Activated naive CD4-positive, alpha-beta T cell treated with anti-CD3 and anti-CD28 coated beads, Interleukin-2, amount 50 U/mL, for 72 hours (primary cell): ENCODE measurements around the gene ABHD1. TPM values are rescaled to one million over a fixed set of nuclear protein-coding genes. Genes with fewer than 3 reads are reported as not detected.

Source experiments
- ATAC-seq, 2 donors: fragments of 150-1000 bp; cut with Tn5 transposase; 2 replicates each; pipeline ENCODE4 v1.10.0; 2021; ENCODE audit warnings: mild to moderate bottlenecking in 2 of 2, moderate library complexity in 2 of 2
- DNase-seq, 2 donors: peaks; one replicate each; pipeline ENCODE4 v3.0.0; 2021 to 2022; ENCODE audit warnings: low spot score in 2 of 2
- H3K27ac Mint-ChIP-seq, 2 donors: one replicate each; pipeline ENCODE4 v1.8.0; 2022; ENCODE audit warnings: mild to moderate bottlenecking in 2 of 2, mixed read lengths in 2 of 2
- H3K36me3 Mint-ChIP-seq, 2 donors: one replicate each; pipeline ENCODE4 v1.8.0; 2022; ENCODE audit warnings: mixed read lengths in 2 of 2
- H3K9me3 Mint-ChIP-seq, 2 donors: one replicate each; pipeline ENCODE4 v1.8.0; 2022; ENCODE audit warnings: mixed read lengths in 2 of 2
- total RNA-seq, 2 donors: library from RNA; stranded (reverse); gene quantifications; one replicate each; pipeline ENCODE4 v1.2.3, GENCODE V29; 2022

Gene ABHD1
- total RNA-seq, 2 donors from 2014 or later = 0.43 to 0.56 TPM

GRCh38 chr2:27143285-27143684, 19.7 kb downstream of the ABHD1 start:
- Mint-ChIP-seq H3K9me3 (no peaks in the 10 kb centered on the region), H3K27ac (no peak overlapping the region), H3K36me3 (no peaks in the 10 kb centered on the region)
- peak in 1 of 2 donors; percentile 35 for ATAC-seq
- no peak for DNase-seq

GRCh38 chr2:27145682-27146081, 22.1 kb downstream of the ABHD1 start:
- no peak for ATAC-seq
- H3K9me3 Mint-ChIP-seq = no peaks in the 10 kb centered on the region
- no peak overlapping the region for H3K27ac Mint-ChIP-seq
- no peak for DNase-seq
- H3K36me3 Mint-ChIP-seq = no peaks in the 10 kb centered on the region

GRCh38 chr2:27147935-27148334, 24.3 kb downstream of the ABHD1 start:
- ATAC-seq = no peak
- no peak overlapping the region for H3K27ac Mint-ChIP-seq
- H3K36me3 Mint-ChIP-seq = no peaks in the 10 kb centered on the region
- H3K9me3 Mint-ChIP-seq = no peaks in the 10 kb centered on the region
- no peak for DNase-seq

GRCh38 chr2:27148801-27149439, 25.3 kb downstream of the ABHD1 start, which contains the start of gene TCF23:
Gene TCF23 (plus strand): TSS chr2:27149004. CDS start chr2:27149134, 130 bp downstream.
- H3K27ac Mint-ChIP-seq = no peak within 1 kb of the TSS
- DNase-seq (no peak), ATAC-seq (no peak)
- no peaks in the 10 kb centered on the region for H3K9me3 Mint-ChIP-seq
- H3K36me3 Mint-ChIP-seq = no peaks in the 10 kb centered on the region

- no peaks in the 10 kb centered on the region for H3K9me3 Mint-ChIP-seq
- ATAC-seq = no peak
- DNase-seq = no peak
- no peaks in the 10 kb centered on the region for H3K36me3 Mint-ChIP-seq
- peak overlapping the region in 1 of 2 donors; percentile 49 for H3K27ac Mint-ChIP-seq
Observed at GRCh38 chr2:27149570-27150405, 26.2 kb downstream of the ABHD1 start.

- Mint-ChIP-seq H3K27ac (peak overlapping the region in 1 of 2 donors; percentile 49), H3K36me3 (no peaks in the 10 kb centered on the region), H3K9me3 (no peaks in the 10 kb centered on the region)
- ATAC-seq (no peak), DNase-seq (no peak)
Observed at GRCh38 chr2:27150639-27151230, 27.1 kb downstream of the ABHD1 start.

- no peaks in the 10 kb centered on the region for H3K9me3 Mint-ChIP-seq
- DNase-seq (no peak), ATAC-seq (no peak)
- H3K36me3 Mint-ChIP-seq = no peaks in the 10 kb centered on the region
- no peak overlapping the region for H3K27ac Mint-ChIP-seq
Observed at GRCh38 chr2:27152102-27152795, 28.6 kb downstream of the ABHD1 start.

- Mint-ChIP-seq H3K27ac (no peak overlapping the region), H3K36me3 (no peaks in the 10 kb centered on the region), H3K9me3 (no peaks in the 10 kb centered on the region)
- DNase-seq = no peak
- peak; percentile 46 to 64 for ATAC-seq
Observed at GRCh38 chr2:27152796-27153464, 29.3 kb downstream of the ABHD1 start.

- Mint-ChIP-seq H3K27ac (peak overlapping the region in 1 of 2 donors; percentile 19), H3K9me3 (no peaks in the 10 kb centered on the region), H3K36me3 (no peaks in the 10 kb centered on the region)
- no peak for ATAC-seq
- no peak for DNase-seq
Observed at GRCh38 chr2:27154488-27154887, 30.9 kb downstream of the ABHD1 start.

GRCh38 chr2:27155069-27155520, 31.5 kb downstream of the ABHD1 start:
- Mint-ChIP-seq H3K27ac (no peak overlapping the region), H3K36me3 (no peaks in the 10 kb centered on the region), H3K9me3 (no peaks in the 10 kb centered on the region)
- DNase-seq = no peak
- no peak for ATAC-seq

GRCh38 chr2:27158468-27158867, 34.9 kb downstream of the ABHD1 start:
- ATAC-seq = no peak
- H3K9me3 Mint-ChIP-seq = no peaks in the 10 kb centered on the region
- DNase-seq = no peak
- no peaks in the 10 kb centered on the region for H3K36me3 Mint-ChIP-seq
- H3K27ac Mint-ChIP-seq = peak overlapping the region in 1 of 2 donors; percentile 26

GRCh38 chr2:27159271-27159670, 35.7 kb downstream of the ABHD1 start:
- no peaks in the 10 kb centered on the region for H3K9me3 Mint-ChIP-seq
- peak overlapping the region in 1 of 2 donors; percentile 33 for H3K27ac Mint-ChIP-seq
- no peak for ATAC-seq
- no peak for DNase-seq
- H3K36me3 Mint-ChIP-seq = no peaks in the 10 kb centered on the region

- ATAC-seq (no peak), DNase-seq (no peak)
- Mint-ChIP-seq H3K9me3 (no peaks in the 10 kb centered on the region), H3K36me3 (no peaks in the 10 kb centered on the region), H3K27ac (no peak overlapping the region)
Observed at GRCh38 chr2:27160191-27160590, 36.6 kb downstream of the ABHD1 start.

GRCh38 chr2:27162151-27163121, 38.8 kb downstream of the ABHD1 start:
- ATAC-seq (no peak), DNase-seq (no peak)
- no peaks in the 10 kb centered on the region for H3K36me3 Mint-ChIP-seq
- peak overlapping the region in 1 of 2 donors; percentile 61 for H3K27ac Mint-ChIP-seq
- H3K9me3 Mint-ChIP-seq = no peaks in the 10 kb centered on the region

- Mint-ChIP-seq H3K27ac (no peak overlapping the region), H3K9me3 (no peaks in the 10 kb centered on the region), H3K36me3 (no peaks in the 10 kb centered on the region)
- DNase-seq (no peak), ATAC-seq (no peak)
Observed at GRCh38 chr2:27164960-27165763, 41.5 kb downstream of the ABHD1 start.
